Endothelial cell of umbilical vein (primary cell): ENCODE results near the gene KMT5B. TPM values are rescaled to one million over a fixed set of nuclear protein-coding genes. Genes with fewer than 3 reads are reported as not detected.

ENCODE experiments used
- BruUV-seq: library from RNA; stranded (reverse); fragments of 400-500 nt; replicated peaks from 2 replicates; lab custom pipeline; 2021; lab: Mats Ljungman, UMichigan
- CTCF ChIA-PET: fragments of 300-600, 350-600 bp; sonication (Branson Sonifier 250); formaldehyde crosslinking; loops from one replicate; lab custom pipeline; 2021; ENCODE audit warnings: antibody characterized with exemption, inconsistent platforms; lab: Charles Lee
- POLR2A ChIA-PET: fragments of 300-600, 350-600 bp; sonication (Branson Sonifier 250); formaldehyde crosslinking; loops from one replicate; lab custom pipeline; 2021; ENCODE audit warnings: antibody characterized with exemption, inconsistent platforms; lab: Charles Lee
- DNase-seq: peaks from one replicate; pipeline ENCODE4 v3.0.0-alpha.2; 2011; ENCODE audit warnings: low read depth, low spot score
- FAIRE-seq: peaks from 2 replicates; lab custom pipeline; 2011; peaks lifted over from hg19 to GRCh38; lab: Jason Lieb, UNC
- H2AFZ ChIP-seq: 2 replicates; pipeline ENCODE4 v1.6.0; 2012; ENCODE audit warnings: low read depth, low read length, control low read depth, inconsistent platforms
- H3K27ac ChIP-seq: 2 replicates; pipeline ENCODE4 v1.5.1; 2011; ENCODE audit warnings: low read depth, mild to moderate bottlenecking, control low read depth, low read length, moderate library complexity; ENCODE audit not compliant: insufficient read depth
- H3K27me3 ChIP-seq, 2 experiments: 2 replicates each; pipeline versions ENCODE4 v1.6.0 to v1.6.1; 2011; ENCODE audit warnings: low read length in 2 of 2, mixed read lengths in 1 of 2; ENCODE audit not compliant: control insufficient read depth in 2 of 2, insufficient read depth in 2 of 2
- H3K36me3 ChIP-seq, 2 experiments: 2 replicates in 1 of 2; 3 replicates in 1 of 2; pipeline ENCODE4 v1.5.1; 2011; ENCODE audit warnings: low read length in 2 of 2, mild to moderate bottlenecking in 1 of 2, moderate library complexity in 1 of 2; ENCODE audit not compliant: control insufficient read depth in 2 of 2, insufficient read depth in 2 of 2; ENCODE audit errors: extremely low read depth in 1 of 2
- H3K4me1 ChIP-seq: 3 replicates; pipeline ENCODE4 v1.5.1; 2011; ENCODE audit warnings: mild to moderate bottlenecking, low read length; ENCODE audit not compliant: control insufficient read depth, insufficient read depth; ENCODE audit errors: extremely low read depth
- H3K4me2 ChIP-seq: 2 replicates; pipeline ENCODE4 v1.6.1; 2011; ENCODE audit warnings: low read length, control low read depth, mixed read lengths; ENCODE audit not compliant: insufficient read depth
- H3K4me3 ChIP-seq, 3 experiments: fragments of 200-600 bp in 1 of 3; sonication (generic), shearing (Covaris generic) in 1 of 3; replicated peaks in 1 of 3; 2 replicates each; pipeline ENCODE4 v1.5.1; 2011 to 2016; ENCODE audit warnings: control low read depth in 3 of 3, low read length in 3 of 3, mild to moderate bottlenecking in 2 of 3, inconsistent platforms in 1 of 3, low read depth in 1 of 3, moderate library complexity in 1 of 3; ENCODE audit not compliant: insufficient read depth in 1 of 3
- H3K79me2 ChIP-seq: 2 replicates; pipeline ENCODE4 v1.6.0; 2012; ENCODE audit warnings: low read length, inconsistent platforms; ENCODE audit not compliant: control insufficient read depth, insufficient read depth
- H3K9ac ChIP-seq: replicated peaks from 2 replicates; pipeline ENCODE3; 2011; ENCODE audit warnings: low read length, control low read depth; ENCODE audit not compliant: insufficient read depth; ENCODE audit errors: extremely low read depth
- H3K9me1 ChIP-seq: replicated peaks from 3 replicates; pipeline ENCODE4 v1.6.0; 2011; ENCODE audit warnings: mild to moderate bottlenecking, low read length; ENCODE audit not compliant: control insufficient read depth, insufficient read depth; ENCODE audit errors: extremely low read depth
- H3K9me3 ChIP-seq: replicated peaks from 2 replicates; pipeline ENCODE4 v1.5.1; 2012; ENCODE audit warnings: low read length, inconsistent platforms; ENCODE audit not compliant: control insufficient read depth, insufficient read depth
- H4K20me1 ChIP-seq: replicated peaks from 2 replicates; pipeline ENCODE3; 2011; ENCODE audit warnings: mild to moderate bottlenecking, low read length; ENCODE audit not compliant: control insufficient read depth, insufficient read depth; ENCODE audit errors: extremely low read depth
- EZH2 ChIP-seq: IDR thresholded peaks from 2 replicates; pipeline ENCODE4 v1.6.1; 2012; ENCODE audit warnings: borderline replicate concordance, low read depth, mild to moderate bottlenecking, moderate library complexity, low read length, inconsistent platforms; ENCODE audit not compliant: severe bottlenecking
- FOS ChIP-seq: IDR thresholded peaks from 2 replicates; pipeline ENCODE4 v1.6.1; 2011; ENCODE audit warnings: mild to moderate bottlenecking, low read length, moderate library complexity, borderline replicate concordance; ENCODE audit not compliant: insufficient read depth
- GATA2 ChIP-seq: IDR thresholded peaks from 2 replicates; pipeline ENCODE4 v1.7.0; 2011; ENCODE audit warnings: low read depth, mild to moderate bottlenecking, moderate library complexity, mixed read lengths, low read length; ENCODE audit not compliant: insufficient read length, insufficient read depth
- JUN ChIP-seq: IDR thresholded peaks from 2 replicates; pipeline ENCODE4 v1.6.1; 2011; ENCODE audit warnings: borderline replicate concordance, low read depth; ENCODE audit not compliant: insufficient read length, insufficient read depth
- MYC ChIP-seq: IDR thresholded peaks from one replicate; pipeline ENCODE4 v1.6.1; 2011; ENCODE audit warnings: mild to moderate bottlenecking, low read depth, low read length
- POLR2A ChIP-seq: IDR thresholded peaks from 2 replicates; pipeline ENCODE4 v1.6.1; 2012; ENCODE audit warnings: low read depth, mild to moderate bottlenecking, control low read depth, low read length
- POLR2AphosphoS5 ChIP-seq: IDR thresholded peaks from 2 replicates; pipeline ENCODE4 v1.6.1; 2012; ENCODE audit warnings: low read depth, mild to moderate bottlenecking, control low read depth, low read length, moderate library complexity; ENCODE audit not compliant: insufficient read depth
- dilution Hi-C: fragments of 300-500 bp; cut with MboI; formaldehyde crosslinking; loops from one replicate; pipeline ENCODE4 v1.15.0; 2019; ENCODE audit warnings: low sequenced_read_pairs; ENCODE audit not compliant: extremely low pct_ligation_motif_present
- intact Hi-C: fragments of 100-400 bp; cut with micrococcal nuclease; formaldehyde crosslinking; loops from one replicate; pipeline ENCODE4 v1.10.0; 2022
- polyA plus RNA-seq, 4 experiments: library from polyadenylated mRNA; depleted of rRNA in 3 of 4; stranded (reverse) in 3 of 4; unstranded in 1 of 4; fragments of >200 nt; gene quantifications; 2 replicates each; pipeline versions ENCODE4 v1.2.1 to v1.2.3, GENCODE V29; 2011 to 2012; ENCODE audit warnings: missing spikeins in 1 of 4
- total RNA-seq: library from RNA; stranded (reverse); gene quantifications from 2 replicates; pipeline ENCODE4 v1.2.3, GENCODE V29; 2021
- TF ChIP-seq, protein P1 (sequence below): IDR thresholded peaks from 2 replicates; pipeline ENCODE4 v1.6.1; 2011; ENCODE audit not compliant: insufficient read depth, insufficient read length
- TF ChIP-seq, protein P2 (sequence below), 2 donors: IDR thresholded peaks; 1 replicate in 1 of 2; 2 replicates in 1 of 2; pipeline ENCODE4 v1.5.1; 2011; ENCODE audit warnings: low read length in 2 of 2, mild to moderate bottlenecking in 2 of 2, moderate library complexity in 2 of 2, control low read depth in 1 of 2, inconsistent platforms in 1 of 2, low read depth in 1 of 2; ENCODE audit not compliant: insufficient read depth in 1 of 2; ENCODE audit errors: extremely low read depth in 1 of 2

The KMT5B gene
- total and polyA plus RNA-seq, 2 donors (not counting 3 experiments of a cell fraction or from before 2014, with no cell fraction given): 10.1 to 36.3 TPM

DNA sequence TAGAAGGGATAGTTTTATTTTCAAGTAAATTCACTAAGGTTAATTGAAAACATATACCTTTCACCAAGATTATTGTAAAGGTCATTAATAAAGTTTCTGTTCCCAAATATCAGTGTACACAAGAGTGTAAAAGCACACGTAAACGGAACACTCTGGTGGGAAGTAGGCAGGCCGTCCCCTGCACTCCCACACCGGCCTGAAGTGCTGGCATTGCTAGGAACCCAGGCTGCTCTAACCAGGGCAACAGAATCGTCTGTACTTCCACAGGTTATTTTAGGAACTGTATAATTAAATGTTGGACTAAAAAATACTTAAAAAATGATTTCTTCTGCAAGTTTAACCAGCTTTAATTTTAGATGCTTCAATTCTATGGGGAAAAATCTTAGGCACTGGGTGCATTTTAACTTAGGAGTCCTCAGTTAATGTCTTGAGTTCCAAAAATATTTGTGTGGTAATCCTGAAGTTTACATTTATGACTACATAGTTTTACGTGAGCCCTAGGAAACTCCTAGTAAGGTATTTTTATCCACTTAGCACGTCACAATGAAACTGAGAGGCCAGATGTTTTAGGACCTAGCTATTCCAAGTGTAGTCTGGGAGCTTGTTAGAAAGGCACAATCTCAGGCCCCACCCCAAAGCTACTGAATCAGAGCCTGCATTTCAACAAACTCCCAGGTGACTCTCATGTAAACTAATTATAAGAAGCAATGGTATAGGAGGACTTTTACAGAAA is 31.2 kb downstream of the KMT5B start:
- Histone ChIP-seq H3K79me2 (peaks cover under 1% of the 10 kb centered on the region), H3K36me3 (peaks cover 3 to 14% of the 10 kb centered on the region in 2 experiments), H4K20me1 (no peaks in the 10 kb centered on the region), H3K9ac (no peak overlapping the region), H3K9me3 (no peaks in the 10 kb centered on the region), H2AFZ (no peak overlapping the region), H3K27me3 (no peaks in the 10 kb centered on the region), H3K4me1 (no peaks in the 10 kb centered on the region), H3K4me2 (no peak overlapping the region), H3K27ac (no peak overlapping the region), H3K9me1 (no peaks in the 10 kb centered on the region), H3K4me3 (no peak overlapping the region)
- DNase-seq (no peak), FAIRE-seq (no peak)
- dilution Hi-C loops: no loop called here
- intact Hi-C loops: no loop called here
- no TSS peak for BruUV-seq
- CTCF ChIA-PET: interaction anchor here (0.7 kb wide), 1 partner anchor 109 kb away, joined by 3 read pairs; no protein-coding TSS in a partner anchor
- TF ChIP-seq, protein P1, sequence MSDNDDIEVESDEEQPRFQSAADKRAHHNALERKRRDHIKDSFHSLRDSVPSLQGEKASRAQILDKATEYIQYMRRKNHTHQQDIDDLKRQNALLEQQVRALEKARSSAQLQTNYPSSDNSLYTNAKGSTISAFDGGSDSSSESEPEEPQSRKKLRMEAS: no peak
- TF ChIP-seq MYC: no peak
- TF ChIP-seq POLR2A: no peak
- TF ChIP-seq EZH2: no peak
- no peak for TF ChIP-seq POLR2AphosphoS5
- no peak for TF ChIP-seq GATA2
- TF ChIP-seq JUN: no peak
- no peak for TF ChIP-seq FOS
- TF ChIP-seq, protein P2, sequence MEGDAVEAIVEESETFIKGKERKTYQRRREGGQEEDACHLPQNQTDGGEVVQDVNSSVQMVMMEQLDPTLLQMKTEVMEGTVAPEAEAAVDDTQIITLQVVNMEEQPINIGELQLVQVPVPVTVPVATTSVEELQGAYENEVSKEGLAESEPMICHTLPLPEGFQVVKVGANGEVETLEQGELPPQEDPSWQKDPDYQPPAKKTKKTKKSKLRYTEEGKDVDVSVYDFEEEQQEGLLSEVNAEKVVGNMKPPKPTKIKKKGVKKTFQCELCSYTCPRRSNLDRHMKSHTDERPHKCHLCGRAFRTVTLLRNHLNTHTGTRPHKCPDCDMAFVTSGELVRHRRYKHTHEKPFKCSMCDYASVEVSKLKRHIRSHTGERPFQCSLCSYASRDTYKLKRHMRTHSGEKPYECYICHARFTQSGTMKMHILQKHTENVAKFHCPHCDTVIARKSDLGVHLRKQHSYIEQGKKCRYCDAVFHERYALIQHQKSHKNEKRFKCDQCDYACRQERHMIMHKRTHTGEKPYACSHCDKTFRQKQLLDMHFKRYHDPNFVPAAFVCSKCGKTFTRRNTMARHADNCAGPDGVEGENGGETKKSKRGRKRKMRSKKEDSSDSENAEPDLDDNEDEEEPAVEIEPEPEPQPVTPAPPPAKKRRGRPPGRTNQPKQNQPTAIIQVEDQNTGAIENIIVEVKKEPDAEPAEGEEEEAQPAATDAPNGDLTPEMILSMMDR (IDR thresholded peaks at IDR 0.05; ENCODE audit: extremely low read depth in 1 of 2, insufficient read depth in 1 of 2, low read depth in 1 of 2, low read length in 2 of 2): no peak
- POLR2A ChIA-PET: no interaction called here
